SU-DHL-6 (cell line): Measurements from ENCODE around the gene TEDDM1.

Source experiments
- H2AFZ ChIP-seq: fragments of 200-600 bp; sonication (generic); 2 replicates; pipeline ENCODE4 v1.6.1; 2014; ENCODE audit warnings: low read depth, mild to moderate bottlenecking, moderate library complexity, mixed read lengths, antibody characterized with exemption, low read length; ENCODE audit not compliant: severe bottlenecking
- H3F3A ChIP-seq: fragments of 200-600 bp; shearing (Covaris generic); 2 replicates; pipeline ENCODE4 v1.6.0; 2016; ENCODE audit warnings: antibody characterized with exemption, mild to moderate bottlenecking; ENCODE audit not compliant: insufficient read depth
- H3K27ac ChIP-seq: fragments of 200-600 bp; sonication (generic); 2 replicates; pipeline ENCODE4 v1.5.1; 2016; ENCODE audit warnings: low read depth, mild to moderate bottlenecking, low read length, moderate library complexity, mixed read lengths
- H3K27me3 ChIP-seq: fragments of 200-600 bp; sonication (generic), shearing (Covaris generic); 2 replicates; pipeline ENCODE4 v1.6.0; 2014; ENCODE audit warnings: mild to moderate bottlenecking, low read length
- H3K36me3 ChIP-seq: fragments of 200-600 bp; sonication (generic); 2 replicates; pipeline ENCODE4 v1.6.1; 2014; ENCODE audit warnings: mild to moderate bottlenecking, low read length, mixed read lengths
- H3K4me2 ChIP-seq: fragments of 300-600, 200-600 bp; shearing (Covaris generic), sonication (generic); 2 replicates; pipeline ENCODE4 v1.6.0; 2014; ENCODE audit warnings: low read length, low read depth, mild to moderate bottlenecking; ENCODE audit not compliant: poor library complexity, severe bottlenecking
- H3K4me3 ChIP-seq: fragments of 200-600 bp; sonication (generic); 2 replicates; pipeline ENCODE4 v1.5.1; 2014; ENCODE audit warnings: antibody characterized with exemption, low read length, mild to moderate bottlenecking, mixed read lengths; ENCODE audit not compliant: insufficient read depth, poor library complexity, severe bottlenecking
- H3K79me2 ChIP-seq: fragments of 200-600 bp; sonication (generic); 2 replicates; pipeline ENCODE4 v1.6.1; 2014; ENCODE audit warnings: mild to moderate bottlenecking, low read length, moderate library complexity; ENCODE audit not compliant: insufficient read depth
- H3K9ac ChIP-seq: fragments of 200-600 bp; sonication (generic); 2 replicates; pipeline ENCODE4 v1.7.0; 2014; ENCODE audit warnings: mild to moderate bottlenecking, low read length
- H3K9me2 ChIP-seq: fragments of 200-600 bp; sonication (generic); replicated peaks from 2 replicates; pipeline ENCODE4 v1.6.1; 2014; ENCODE audit warnings: low read length; ENCODE audit not compliant: insufficient read depth
- H3K9me3 ChIP-seq: fragments of 200-600 bp; sonication (generic); 2 replicates; pipeline ENCODE4 v1.6.1; 2014; ENCODE audit warnings: low read length, mixed read lengths; ENCODE audit not compliant: insufficient read depth
- H4K20me1 ChIP-seq: fragments of 200-600 bp; sonication (generic); 2 replicates; pipeline ENCODE4 v1.6.1; 2014; ENCODE audit warnings: low read depth, mild to moderate bottlenecking, antibody characterized with exemption, low read length, moderate library complexity, mixed read lengths
- EZH2phosphoT487 ChIP-seq: fragments of 200-600 bp; sonication (generic), shearing (Covaris generic); conservative IDR thresholded peaks from 2 replicates; pipeline ENCODE4 v1.6.1; 2018; ENCODE audit warnings: mild to moderate bottlenecking, antibody characterized with exemption, low read length, moderate library complexity, mixed read lengths
- TF ChIP-seq, protein P1 (sequence below): fragments of 200-600 bp; sonication (generic); IDR thresholded peaks from one replicate; pipeline ENCODE4 v1.5.1; 2017; ENCODE audit warnings: antibody characterized with exemption, mild to moderate bottlenecking, low read length, moderate library complexity; ENCODE audit not compliant: insufficient read depth, poor library complexity, severe bottlenecking

Gene TEDDM1

DNA sequence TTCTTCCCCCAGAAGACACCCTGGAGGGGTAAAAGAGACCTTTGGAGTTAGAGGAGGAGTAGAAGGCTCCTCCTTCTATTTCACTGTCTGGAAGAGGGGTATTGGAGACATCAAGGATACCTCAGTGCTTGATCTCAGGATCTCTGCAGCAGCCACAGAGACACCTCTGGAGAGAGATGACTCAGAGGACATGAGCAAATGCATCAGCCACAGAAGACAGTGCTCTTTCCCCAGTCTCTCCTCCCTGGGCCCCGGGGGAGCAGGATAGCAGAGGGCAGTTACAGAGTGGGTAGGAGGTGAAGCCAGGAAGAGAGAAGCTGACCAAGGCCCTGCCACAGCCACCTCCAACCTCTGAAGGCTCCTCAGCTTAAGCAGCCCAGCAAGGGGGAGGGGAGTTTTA lies 15.3 kb upstream of the TEDDM1 start:
- Histone ChIP-seq H3K4me2 (no peak overlapping the region), H3K79me2 (no peaks in the 10 kb centered on the region), H3K4me3 (no peak overlapping the region), H3K27me3 (no peaks in the 10 kb centered on the region), H3F3A (0 out of 2 replicates have a peak, but pooled peaks cover 3% of the 10 kb centered on the region), H4K20me1 (no peaks in the 10 kb centered on the region), H3K9me2 (no peaks in the 10 kb centered on the region), H2AFZ (no peak overlapping the region), H3K9ac (no peak overlapping the region), H3K36me3 (no peaks in the 10 kb centered on the region), H3K27ac (no peak overlapping the region), H3K9me3 (no peaks in the 10 kb centered on the region)
- TF ChIP-seq, protein P1, sequence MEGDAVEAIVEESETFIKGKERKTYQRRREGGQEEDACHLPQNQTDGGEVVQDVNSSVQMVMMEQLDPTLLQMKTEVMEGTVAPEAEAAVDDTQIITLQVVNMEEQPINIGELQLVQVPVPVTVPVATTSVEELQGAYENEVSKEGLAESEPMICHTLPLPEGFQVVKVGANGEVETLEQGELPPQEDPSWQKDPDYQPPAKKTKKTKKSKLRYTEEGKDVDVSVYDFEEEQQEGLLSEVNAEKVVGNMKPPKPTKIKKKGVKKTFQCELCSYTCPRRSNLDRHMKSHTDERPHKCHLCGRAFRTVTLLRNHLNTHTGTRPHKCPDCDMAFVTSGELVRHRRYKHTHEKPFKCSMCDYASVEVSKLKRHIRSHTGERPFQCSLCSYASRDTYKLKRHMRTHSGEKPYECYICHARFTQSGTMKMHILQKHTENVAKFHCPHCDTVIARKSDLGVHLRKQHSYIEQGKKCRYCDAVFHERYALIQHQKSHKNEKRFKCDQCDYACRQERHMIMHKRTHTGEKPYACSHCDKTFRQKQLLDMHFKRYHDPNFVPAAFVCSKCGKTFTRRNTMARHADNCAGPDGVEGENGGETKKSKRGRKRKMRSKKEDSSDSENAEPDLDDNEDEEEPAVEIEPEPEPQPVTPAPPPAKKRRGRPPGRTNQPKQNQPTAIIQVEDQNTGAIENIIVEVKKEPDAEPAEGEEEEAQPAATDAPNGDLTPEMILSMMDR, result no peak
- no peak for TF ChIP-seq EZH2phosphoT487

- H3K27me3 ChIP-seq, result no peaks in the 10 kb centered on the region
- no peaks in the 10 kb centered on the region for H4K20me1 ChIP-seq
- H2AFZ ChIP-seq, result no peak overlapping the region
- H3K9me3 ChIP-seq, result no peaks in the 10 kb centered on the region
- H3K4me2 ChIP-seq, result no peak overlapping the region
- H3F3A ChIP-seq, result 0 out of 2 replicates have a peak, but pooled peaks cover 3% of the 10 kb centered on the region
- H3K36me3 ChIP-seq, result no peaks in the 10 kb centered on the region
- no peak overlapping the region for H3K27ac ChIP-seq
- no peak overlapping the region for H3K9ac ChIP-seq
- TF ChIP-seq, protein P1, result no peak
- TF ChIP-seq EZH2phosphoT487, result no peak
- H3K79me2 ChIP-seq, result no peaks in the 10 kb centered on the region
- no peaks in the 10 kb centered on the region for H3K9me2 ChIP-seq
- H3K4me3 ChIP-seq, result no peak overlapping the region
Measured at GRCh38 chr1:182413969-182414368, 13.5 kb upstream of the TEDDM1 start.

GRCh38 chr1:182413486-182413885 lies 13.0 kb upstream of the TEDDM1 start:
- H4K20me1 ChIP-seq, result no peaks in the 10 kb centered on the region
- H3K9me3 ChIP-seq, result no peaks in the 10 kb centered on the region
- no peaks in the 10 kb centered on the region for H3K79me2 ChIP-seq
- H3K27me3 ChIP-seq, result no peaks in the 10 kb centered on the region
- TF ChIP-seq EZH2phosphoT487, result no peak
- TF ChIP-seq, protein P1, result no peak
- no peak overlapping the region for H3K27ac ChIP-seq
- H3K4me3 ChIP-seq, result no peak overlapping the region
- H3F3A ChIP-seq, result 0 out of 2 replicates have a peak, but pooled peaks cover 3% of the 10 kb centered on the region
- H3K36me3 ChIP-seq, result no peaks in the 10 kb centered on the region
- H3K9ac ChIP-seq, result no peak overlapping the region
- H3K4me2 ChIP-seq, result no peak overlapping the region
- H2AFZ ChIP-seq, result no peak overlapping the region
- H3K9me2 ChIP-seq, result no peaks in the 10 kb centered on the region
